Esophagus squamous epithelium (tissue), 4 donors: ENCODE results near the gene BABAM1.

ENCODE experiments used
- POLR2A ChIP-seq, 4 donors: fragments of 450-650 bp; IDR thresholded peaks; one replicate each; pipeline ENCODE4 v1.6.1; 2017; ENCODE audit warnings: antibody characterized with exemption in 4 of 4, mild to moderate bottlenecking in 4 of 4, moderate library complexity in 3 of 4
- TF ChIP-seq, protein P1 (sequence below), 6 experiments: fragments of 450-650 bp in 4 of 6; fragments of 200-600 bp in 2 of 6; sonication (generic) in 2 of 6; IDR thresholded peaks; one replicate each; pipeline ENCODE4 v1.5.1; 2016 to 2019; ENCODE audit warnings: antibody characterized with exemption in 6 of 6, mild to moderate bottlenecking in 4 of 6, moderate library complexity in 4 of 6

DNA sequence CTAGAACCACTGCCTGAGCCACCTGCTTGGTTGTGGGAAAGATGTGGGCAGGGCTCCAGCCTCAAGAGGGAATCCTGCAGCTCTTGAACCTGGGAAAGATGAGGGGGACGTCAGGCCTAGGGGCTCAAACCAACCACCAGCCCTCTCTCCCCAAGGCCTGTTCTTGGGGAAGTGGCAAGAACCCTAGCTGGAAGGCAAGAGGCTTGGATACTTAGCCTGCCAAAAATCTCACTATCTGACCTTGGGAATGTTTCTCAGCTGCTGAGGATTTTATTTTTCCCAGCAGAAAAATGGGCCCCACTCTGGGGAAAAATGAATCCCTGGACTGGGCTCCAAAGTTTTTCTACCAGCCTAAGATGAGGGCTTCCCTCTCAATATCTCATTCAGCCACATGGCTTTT lies 7.3 kb upstream of the BABAM1 start:
- TF ChIP-seq POLR2A (IDR thresholded peaks at IDR 0.05), result no peak
- TF ChIP-seq, protein P1, sequence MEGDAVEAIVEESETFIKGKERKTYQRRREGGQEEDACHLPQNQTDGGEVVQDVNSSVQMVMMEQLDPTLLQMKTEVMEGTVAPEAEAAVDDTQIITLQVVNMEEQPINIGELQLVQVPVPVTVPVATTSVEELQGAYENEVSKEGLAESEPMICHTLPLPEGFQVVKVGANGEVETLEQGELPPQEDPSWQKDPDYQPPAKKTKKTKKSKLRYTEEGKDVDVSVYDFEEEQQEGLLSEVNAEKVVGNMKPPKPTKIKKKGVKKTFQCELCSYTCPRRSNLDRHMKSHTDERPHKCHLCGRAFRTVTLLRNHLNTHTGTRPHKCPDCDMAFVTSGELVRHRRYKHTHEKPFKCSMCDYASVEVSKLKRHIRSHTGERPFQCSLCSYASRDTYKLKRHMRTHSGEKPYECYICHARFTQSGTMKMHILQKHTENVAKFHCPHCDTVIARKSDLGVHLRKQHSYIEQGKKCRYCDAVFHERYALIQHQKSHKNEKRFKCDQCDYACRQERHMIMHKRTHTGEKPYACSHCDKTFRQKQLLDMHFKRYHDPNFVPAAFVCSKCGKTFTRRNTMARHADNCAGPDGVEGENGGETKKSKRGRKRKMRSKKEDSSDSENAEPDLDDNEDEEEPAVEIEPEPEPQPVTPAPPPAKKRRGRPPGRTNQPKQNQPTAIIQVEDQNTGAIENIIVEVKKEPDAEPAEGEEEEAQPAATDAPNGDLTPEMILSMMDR (IDR thresholded peaks at IDR 0.05), result no peak
